Activated B cell treated with CpG ODN at 0.5 μM for 24 hours (primary cell): ENCODE data around the gene PLA2R1. TPM values are rescaled to one million over a fixed set of nuclear protein-coding genes. Genes with fewer than 3 reads are reported as not detected.

Source experiments
- ATAC-seq: fragments of 200-7000 bp; cut with Tn5 transposase; one replicate; pipeline ENCODE4 v1.10.0; 2021; ENCODE audit warnings: low read depth, mild to moderate bottlenecking, moderate library complexity
- CTCF ChIA-PET: fragments of 350-600 bp; sonication (Branson Sonifier 250); formaldehyde crosslinking; loops from one replicate; lab custom pipeline; 2021; ENCODE audit warnings: antibody characterized with exemption; lab: Charles Lee
- POLR2A ChIA-PET: fragments of 350-600 bp; sonication (Branson Sonifier 250); formaldehyde crosslinking; loops from one replicate; lab custom pipeline; 2021; ENCODE audit warnings: antibody characterized with exemption; lab: Charles Lee
- DNase-seq: peaks from one replicate; pipeline ENCODE4 v3.0.0; 2022
- H3K27ac Mint-ChIP-seq: one replicate; pipeline ENCODE4 v1.8.0; 2020; ENCODE audit warnings: mixed read lengths
- H3K27me3 Mint-ChIP-seq: one replicate; pipeline ENCODE4 v1.8.0; 2021; ENCODE audit warnings: mixed read lengths
- H3K36me3 Mint-ChIP-seq: one replicate; pipeline ENCODE4 v1.8.0; 2021; ENCODE audit warnings: low read depth, mixed read lengths
- H3K4me1 Mint-ChIP-seq: one replicate; pipeline ENCODE4 v1.8.0; 2021; ENCODE audit warnings: mixed read lengths
- H3K4me3 Mint-ChIP-seq: one replicate; pipeline ENCODE4 v1.8.0; 2020; ENCODE audit warnings: mild to moderate bottlenecking, mixed read lengths
- H3K9me3 Mint-ChIP-seq: one replicate; pipeline ENCODE4 v1.8.0; 2020; ENCODE audit warnings: mixed read lengths
- CTCF ChIP-seq: fragments of 200-600 bp; IDR thresholded peaks from one replicate; pipeline ENCODE4 v1.8.0; 2022; ENCODE audit warnings: antibody characterized with exemption, mild to moderate bottlenecking
- intact Hi-C: fragments of 100-400 bp; cut with micrococcal nuclease; formaldehyde crosslinking; loops from one replicate; pipeline ENCODE4 v1.15.1; 2024
- total RNA-seq: library from RNA; stranded (reverse); gene quantifications from 2 replicates; pipeline ENCODE4 v1.2.3, GENCODE V29; 2022

Gene PLA2R1
- total RNA-seq, 1 donor from 2014 or later, result not detected

- Mint-ChIP-seq H3K27ac (peak within 1 kb of the TSS; percentile 98), H3K27me3 (no peaks in the 10 kb centered on the region), H3K4me3 (peak within 1 kb of the TSS; percentile 99), H3K4me1 (peaks cover 57% of the 10 kb centered on the region), H3K9me3 (no peaks in the 10 kb centered on the region), H3K36me3 (peaks cover 40% of the 10 kb centered on the region)
- ATAC-seq (peak; percentile 85), DNase-seq (peak; percentile 87)
- ChIA-PET POLR2A (interaction anchor here (0.7 to 2.9 kb wide), 20 partner anchors 9 to 617 kb away, joined by 3 to 40 read pairs (median 4); partner anchors contain the start of genes CD302, MARCHF7 and WDSUB1), CTCF (interaction anchor here (1.0 to 1.1 kb wide), 2 partner anchors 8 to 16 kb away, joined by 3 to 4 read pairs; no protein-coding TSS in a partner anchor)
- intact Hi-C loops, result loop anchor here (1.0 to 10.0 kb wide), 8 partner anchors 25 to 1400 kb away; partner anchors contain the start of genes MARCHF7, PSMD14 and WDSUB1
- TF ChIP-seq CTCF, result no peak
Measured at GRCh38 chr2:159904127-159904958, 158.1 kb downstream of the PLA2R1 start, which contains the start of gene LY75. Gene LY75, minus strand, starts transcription at chr2:159904756.

- Mint-ChIP-seq H3K27ac (peak overlapping the region; percentile 98), H3K27me3 (no peaks in the 10 kb centered on the region), H3K36me3 (peaks cover 46% of the 10 kb centered on the region), H3K9me3 (no peaks in the 10 kb centered on the region), H3K4me3 (peak overlapping the region; percentile 99), H3K4me1 (peaks cover 64% of the 10 kb centered on the region)
- DNase-seq, result peak; percentile 44
- peak; percentile 53 for ATAC-seq
- intact Hi-C loops, result loop anchor here (1.0 to 10.0 kb wide), 10 partner anchors 8 to 1401 kb away; partner anchors contain the start of genes MARCHF7, PSMD14 and WDSUB1
- no peak for TF ChIP-seq CTCF
- ChIA-PET CTCF (interaction anchor here (1.1 kb wide), 1 partner anchor 17 kb away, joined by 4 read pairs; no protein-coding TSS in a partner anchor), POLR2A (interaction anchor here (0.6 to 2.9 kb wide), 15 partner anchors 8 to 616 kb away, joined by 3 to 40 read pairs (median 5); partner anchors contain the start of genes MARCHF7 and WDSUB1)
Measured at GRCh38 chr2:159903443-159904126, 158.8 kb downstream of the PLA2R1 start.

DNA sequence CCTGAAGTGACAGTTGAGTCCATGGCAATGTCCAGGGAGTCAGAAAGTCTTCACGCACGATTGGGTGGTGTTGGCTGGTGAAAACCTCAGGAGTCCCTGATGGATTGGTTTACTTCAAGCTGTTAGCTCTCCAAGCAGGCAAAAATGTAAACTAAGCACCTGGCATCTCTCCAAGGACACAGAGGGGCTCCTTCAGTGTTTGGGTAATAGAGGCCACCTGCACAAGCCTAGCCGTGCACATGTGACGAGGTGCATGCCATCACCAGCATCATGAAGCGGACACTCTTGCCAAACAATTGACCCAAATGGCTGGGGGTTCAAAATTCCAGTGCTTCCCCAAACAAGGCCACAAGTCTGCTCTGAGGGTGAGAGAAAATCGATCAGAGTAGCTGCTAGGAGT lies 159.7 kb downstream of the PLA2R1 start:
- intact Hi-C loops, result loop anchor here (1.0 to 10.0 kb wide), 7 partner anchors 7 to 1402 kb away; partner anchors contain the start of genes PSMD14 and WDSUB1
- peaks cover 54% of the 10 kb centered on the region for H3K36me3 Mint-ChIP-seq
- no peak for TF ChIP-seq CTCF
- peaks cover 72% of the 10 kb centered on the region for H3K4me1 Mint-ChIP-seq
- DNase-seq, result no peak
- POLR2A ChIA-PET, result interaction anchor here (1.1 to 2.9 kb wide), 5 partner anchors 8 to 25 kb away, joined by 3 to 40 read pairs (median 23); no protein-coding TSS in a partner anchor
- CTCF ChIA-PET, result no interaction called here
- H3K27me3 Mint-ChIP-seq, result no peaks in the 10 kb centered on the region
- ATAC-seq, result no peak
- peak overlapping the region; percentile 99 for H3K4me3 Mint-ChIP-seq
- H3K9me3 Mint-ChIP-seq, result no peaks in the 10 kb centered on the region
- peak overlapping the region; percentile 98 for H3K27ac Mint-ChIP-seq

GRCh38 chr2:159900343-159900742 lies 162.1 kb downstream of the PLA2R1 start:
- H3K4me3 Mint-ChIP-seq, result peak overlapping the region; percentile 53

More at GRCh38 chr2:159900343-159900742, 162.1 kb downstream of the PLA2R1 start:
- DNase-seq, result no peak
- Mint-ChIP-seq H3K27me3 (no peaks in the 10 kb centered on the region), H3K27ac (peak overlapping the region; percentile 53), H3K4me1 (peaks cover 89% of the 10 kb centered on the region), H3K9me3 (no peaks in the 10 kb centered on the region), H3K36me3 (peaks cover 72% of the 10 kb centered on the region)
- ATAC-seq, result no peak
- no peak for TF ChIP-seq CTCF
- intact Hi-C loops, result loop anchor here (1.0 to 10.0 kb wide), 6 partner anchors 21 to 1404 kb away; partner anchors contain the start of genes PSMD14 and WDSUB1
- CTCF ChIA-PET, result interaction anchor here (0.6 to 3.1 kb wide), 4 partner anchors 8 to 69 kb away, joined by 3 to 10 read pairs (median 3); no protein-coding TSS in a partner anchor
- POLR2A ChIA-PET, result interaction anchor here (1.1 to 3.3 kb wide), 4 partner anchors 10 to 188 kb away, joined by 4 to 19 read pairs (median 4); partner anchors contain the start of gene MARCHF7
